Activated B cell treated with CpG ODN at 0.5 μM for 24 hours (primary cell): ENCODE measurements around the gene MCC. TPM values are rescaled to one million over a fixed set of nuclear protein-coding genes. Genes with fewer than 3 reads are reported as not detected.

Experiments
- ATAC-seq: fragments of 200-7000 bp; cut with Tn5 transposase; one replicate; pipeline ENCODE4 v1.10.0; 2021; ENCODE audit warnings: low read depth, mild to moderate bottlenecking, moderate library complexity
- CTCF ChIA-PET: fragments of 350-600 bp; sonication (Branson Sonifier 250); formaldehyde crosslinking; loops from one replicate; lab custom pipeline; 2021; ENCODE audit warnings: antibody characterized with exemption; lab: Charles Lee
- POLR2A ChIA-PET: fragments of 350-600 bp; sonication (Branson Sonifier 250); formaldehyde crosslinking; loops from one replicate; lab custom pipeline; 2021; ENCODE audit warnings: antibody characterized with exemption; lab: Charles Lee
- DNase-seq: peaks from one replicate; pipeline ENCODE4 v3.0.0; 2022
- H3K27ac Mint-ChIP-seq: one replicate; pipeline ENCODE4 v1.8.0; 2020; ENCODE audit warnings: mixed read lengths
- H3K27me3 Mint-ChIP-seq: one replicate; pipeline ENCODE4 v1.8.0; 2021; ENCODE audit warnings: mixed read lengths
- H3K36me3 Mint-ChIP-seq: one replicate; pipeline ENCODE4 v1.8.0; 2021; ENCODE audit warnings: low read depth, mixed read lengths
- H3K4me1 Mint-ChIP-seq: one replicate; pipeline ENCODE4 v1.8.0; 2021; ENCODE audit warnings: mixed read lengths
- H3K4me3 Mint-ChIP-seq: one replicate; pipeline ENCODE4 v1.8.0; 2020; ENCODE audit warnings: mild to moderate bottlenecking, mixed read lengths
- H3K9me3 Mint-ChIP-seq: one replicate; pipeline ENCODE4 v1.8.0; 2020; ENCODE audit warnings: mixed read lengths
- intact Hi-C: fragments of 100-400 bp; cut with micrococcal nuclease; formaldehyde crosslinking; loops from one replicate; pipeline ENCODE4 v1.15.1; 2024
- total RNA-seq: library from RNA; stranded (reverse); gene quantifications from 2 replicates; pipeline ENCODE4 v1.2.3, GENCODE V29; 2022
- TF ChIP-seq, protein P1 (sequence below): fragments of 200-600 bp; IDR thresholded peaks from one replicate; pipeline ENCODE4 v1.8.0; 2022; ENCODE audit warnings: antibody characterized with exemption, mild to moderate bottlenecking

MCC gene
- total RNA-seq, 1 donor from 2014 or later = 0.22 TPM

DNA sequence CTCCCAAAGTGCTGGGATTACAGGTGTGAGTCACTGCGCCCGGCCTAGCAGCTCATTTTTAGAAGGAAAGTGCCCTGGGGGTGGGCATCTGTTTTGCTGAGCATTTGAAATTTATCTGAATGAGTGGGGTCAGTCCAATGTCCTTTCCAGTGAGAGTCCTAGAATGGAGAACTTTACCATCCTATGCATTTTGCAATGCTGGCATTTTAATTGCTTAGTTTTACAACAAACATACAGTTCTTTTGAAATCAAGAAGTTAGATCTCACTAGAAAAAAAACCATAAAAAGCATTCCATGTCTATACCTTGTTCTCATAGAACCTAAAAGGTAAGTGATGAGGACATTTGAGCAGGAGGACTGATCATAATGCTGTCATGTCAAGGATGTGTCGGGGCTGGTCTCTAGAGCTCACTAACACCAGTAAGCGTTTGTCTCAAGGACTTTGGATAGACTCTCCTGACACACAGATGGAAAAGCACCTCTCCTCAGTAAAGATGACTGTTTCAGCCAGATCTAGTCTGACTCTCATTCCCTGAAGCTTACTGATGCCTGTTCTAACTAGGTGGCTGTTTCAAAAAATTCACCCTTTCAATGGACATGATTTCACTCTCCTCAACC is 427.7 kb downstream of the MCC start:
- ChIA-PET POLR2A (no interaction called here), CTCF (no interaction called here)
- Mint-ChIP-seq H3K27ac (no peak overlapping the region), H3K4me1 (no peaks in the 10 kb centered on the region), H3K27me3 (no peaks in the 10 kb centered on the region), H3K9me3 (no peaks in the 10 kb centered on the region), H3K4me3 (no peak overlapping the region), H3K36me3 (no peaks in the 10 kb centered on the region)
- ATAC-seq (no peak), DNase-seq (no peak)
- intact Hi-C loops = no loop called here
- TF ChIP-seq, protein P1, sequence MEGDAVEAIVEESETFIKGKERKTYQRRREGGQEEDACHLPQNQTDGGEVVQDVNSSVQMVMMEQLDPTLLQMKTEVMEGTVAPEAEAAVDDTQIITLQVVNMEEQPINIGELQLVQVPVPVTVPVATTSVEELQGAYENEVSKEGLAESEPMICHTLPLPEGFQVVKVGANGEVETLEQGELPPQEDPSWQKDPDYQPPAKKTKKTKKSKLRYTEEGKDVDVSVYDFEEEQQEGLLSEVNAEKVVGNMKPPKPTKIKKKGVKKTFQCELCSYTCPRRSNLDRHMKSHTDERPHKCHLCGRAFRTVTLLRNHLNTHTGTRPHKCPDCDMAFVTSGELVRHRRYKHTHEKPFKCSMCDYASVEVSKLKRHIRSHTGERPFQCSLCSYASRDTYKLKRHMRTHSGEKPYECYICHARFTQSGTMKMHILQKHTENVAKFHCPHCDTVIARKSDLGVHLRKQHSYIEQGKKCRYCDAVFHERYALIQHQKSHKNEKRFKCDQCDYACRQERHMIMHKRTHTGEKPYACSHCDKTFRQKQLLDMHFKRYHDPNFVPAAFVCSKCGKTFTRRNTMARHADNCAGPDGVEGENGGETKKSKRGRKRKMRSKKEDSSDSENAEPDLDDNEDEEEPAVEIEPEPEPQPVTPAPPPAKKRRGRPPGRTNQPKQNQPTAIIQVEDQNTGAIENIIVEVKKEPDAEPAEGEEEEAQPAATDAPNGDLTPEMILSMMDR = no peak

DNA sequence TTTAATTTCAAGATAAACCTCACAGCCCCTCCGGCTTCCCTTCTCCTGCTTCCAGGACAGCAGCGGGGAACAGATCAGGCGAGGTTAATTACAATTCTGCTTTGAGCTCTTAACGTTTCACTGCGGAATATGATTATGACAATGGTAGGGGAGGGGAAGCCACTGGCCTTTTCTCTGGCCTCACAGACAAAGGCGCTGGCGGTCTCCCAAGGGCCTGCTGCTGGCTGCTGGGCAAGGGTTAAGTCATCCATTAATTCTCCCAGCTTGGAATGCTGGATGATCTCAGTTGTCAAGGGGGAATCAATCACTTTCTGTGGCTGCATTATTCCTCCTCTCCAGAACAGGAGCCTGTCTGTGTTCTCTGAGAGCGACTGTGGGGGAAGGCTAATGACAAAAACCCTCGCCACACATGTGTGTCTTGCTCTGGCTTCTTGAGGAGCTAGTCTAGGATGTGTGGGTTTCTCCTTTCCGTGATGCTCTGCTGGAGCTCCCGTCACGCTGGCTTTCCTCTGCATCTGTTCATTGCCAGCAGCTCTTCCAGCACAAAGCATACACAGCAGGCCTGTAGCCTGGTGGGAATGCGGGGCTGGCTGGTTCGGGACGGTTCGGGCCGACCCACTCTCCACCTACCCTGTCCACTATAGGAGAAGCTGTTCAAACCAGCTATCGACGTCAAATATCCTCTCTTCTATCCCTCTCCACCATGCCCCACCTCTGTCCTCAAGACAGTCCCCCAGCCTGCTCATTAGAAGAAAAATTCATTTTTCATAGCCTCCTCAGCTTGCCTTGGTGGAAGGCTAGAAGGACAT is 428.8 kb downstream of the MCC start:
- Mint-ChIP-seq H3K27me3 (no peaks in the 10 kb centered on the region), H3K36me3 (no peaks in the 10 kb centered on the region), H3K9me3 (no peaks in the 10 kb centered on the region), H3K4me1 (no peaks in the 10 kb centered on the region), H3K27ac (no peak overlapping the region), H3K4me3 (no peak overlapping the region)
- POLR2A ChIA-PET = no interaction called here
- DNase-seq (no peak), ATAC-seq (no peak)
- TF ChIP-seq, protein P1 = no peak
- CTCF ChIA-PET = no interaction called here
- intact Hi-C loops = no loop called here

DNA sequence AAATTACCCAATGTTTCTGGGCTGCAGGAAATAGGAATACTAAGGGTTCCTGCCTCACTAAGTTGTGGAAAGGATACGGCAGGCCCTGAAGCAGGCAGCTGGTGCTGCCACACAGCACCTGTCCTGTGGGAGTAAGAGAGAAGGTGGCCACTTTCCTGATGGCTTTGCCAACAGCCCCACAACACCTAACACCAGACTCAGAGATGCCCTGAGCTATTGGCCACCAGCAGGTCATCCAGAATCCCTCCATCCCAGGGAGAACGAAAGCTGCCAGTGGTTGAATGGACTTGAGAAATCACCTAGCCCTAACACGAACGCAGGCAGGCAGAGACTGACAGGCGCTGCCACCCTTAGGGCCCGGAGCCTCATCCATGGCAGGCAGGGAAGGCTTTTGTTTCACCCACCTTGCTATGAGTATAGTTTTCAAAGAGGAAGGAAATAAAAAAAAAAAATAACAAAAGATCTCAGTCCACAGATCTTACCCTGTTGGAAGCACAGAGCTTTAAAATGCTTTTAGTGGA is 429.5 kb downstream of the MCC start:
- Mint-ChIP-seq H3K4me3 (no peak overlapping the region), H3K4me1 (no peaks in the 10 kb centered on the region), H3K9me3 (no peaks in the 10 kb centered on the region), H3K27me3 (no peaks in the 10 kb centered on the region), H3K36me3 (no peaks in the 10 kb centered on the region), H3K27ac (no peak overlapping the region)
- ATAC-seq = no peak
- intact Hi-C loops = no loop called here
- DNase-seq = no peak
- CTCF ChIA-PET = no interaction called here
- POLR2A ChIA-PET = no interaction called here
- TF ChIP-seq, protein P1 = no peak

DNA sequence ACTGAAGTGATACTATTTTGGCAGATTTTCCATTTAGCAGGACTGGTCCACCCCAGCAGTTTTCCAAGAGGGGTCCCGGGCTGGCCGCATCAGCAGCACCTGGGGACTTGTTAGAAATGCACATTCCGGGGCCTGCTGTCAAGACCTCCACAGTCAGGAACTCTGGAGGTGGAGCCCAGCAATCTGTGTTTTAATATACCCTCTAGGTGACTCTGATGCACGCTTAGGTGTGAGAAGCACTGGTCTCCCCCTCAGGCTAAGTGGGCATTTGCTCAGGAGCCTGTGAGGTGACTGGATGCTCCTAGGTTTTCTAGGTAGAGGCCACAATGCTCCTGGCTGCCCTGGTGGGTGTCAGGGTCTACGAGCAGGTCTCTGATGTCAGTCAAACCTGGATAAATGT is 430.0 kb downstream of the MCC start:
- ChIA-PET CTCF (no interaction called here), POLR2A (no interaction called here)
- no peak for ATAC-seq
- intact Hi-C loops = no loop called here
- H3K4me1 Mint-ChIP-seq = no peaks in the 10 kb centered on the region
- TF ChIP-seq, protein P1 = no peak
- H3K9me3 Mint-ChIP-seq = no peaks in the 10 kb centered on the region
- H3K27me3 Mint-ChIP-seq = no peaks in the 10 kb centered on the region
- no peaks in the 10 kb centered on the region for H3K36me3 Mint-ChIP-seq
- no peak overlapping the region for H3K27ac Mint-ChIP-seq
- DNase-seq = no peak
- H3K4me3 Mint-ChIP-seq = no peak overlapping the region

DNA sequence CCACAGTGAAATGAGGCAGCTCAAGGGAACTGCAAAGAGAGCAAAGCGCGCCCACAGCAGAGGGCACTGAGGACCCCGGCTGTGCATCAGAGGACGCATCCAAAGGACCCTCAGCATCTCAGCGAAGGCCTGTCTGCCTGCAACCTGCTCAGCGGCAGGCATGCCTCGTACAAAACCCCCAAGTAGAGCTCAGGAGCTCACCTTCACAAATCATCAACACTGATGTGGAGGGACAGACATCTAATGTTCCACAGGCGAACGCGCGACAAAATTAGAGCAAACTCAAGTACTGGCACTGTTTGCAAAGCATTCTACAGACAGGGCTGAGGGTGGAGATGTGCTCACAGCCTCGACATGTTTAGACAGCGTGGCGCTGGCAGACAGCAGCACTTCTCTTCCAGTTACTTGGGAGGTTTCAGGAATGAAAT is 430.7 kb downstream of the MCC start:
- no peak for ATAC-seq
- intact Hi-C loops = no loop called here
- Mint-ChIP-seq H3K9me3 (no peaks in the 10 kb centered on the region), H3K27me3 (no peaks in the 10 kb centered on the region), H3K4me1 (no peaks in the 10 kb centered on the region), H3K4me3 (no peak overlapping the region), H3K36me3 (no peaks in the 10 kb centered on the region), H3K27ac (no peak overlapping the region)
- DNase-seq = no peak
- ChIA-PET POLR2A (interaction anchor here (0.6 kb wide), 1 partner anchor 26 kb away, joined by 11 read pairs; no protein-coding TSS in a partner anchor), CTCF (no interaction called here)
- TF ChIP-seq, protein P1 = no peak
